H9 (cell line): ENCODE data around the gene SDK1. TPM values are rescaled to one million over a fixed set of nuclear protein-coding genes. Genes with fewer than 3 reads are reported as not detected.

Source experiments
- DNase-seq: peaks from one replicate; pipeline ENCODE4 v3.0.0-alpha.2; 2017
- H2AFZ ChIP-seq: one replicate; pipeline ENCODE4 v1.6.1; 2013; ENCODE audit warnings: mild to moderate bottlenecking, low read length, control low read depth, moderate library complexity
- H2AK5ac ChIP-seq: 2 replicates; pipeline ENCODE4 v1.6.1; 2013; ENCODE audit warnings: low read length, control low read depth, mixed read lengths; ENCODE audit not compliant: insufficient read length
- H2BK120ac ChIP-seq: one replicate; pipeline ENCODE4 v1.6.1; 2013; ENCODE audit warnings: low read depth, mild to moderate bottlenecking, low read length, control low read depth, inconsistent platforms; ENCODE audit not compliant: poor library complexity, severe bottlenecking
- H2BK12ac ChIP-seq: 2 replicates; pipeline ENCODE4 v1.6.1; 2013; ENCODE audit warnings: low read length, control low read depth, mixed read lengths, low read depth; ENCODE audit not compliant: insufficient read length
- H2BK15ac ChIP-seq: 2 replicates; pipeline ENCODE4 v1.6.1; 2013; ENCODE audit warnings: low read depth, low read length, control low read depth
- H2BK20ac ChIP-seq: one replicate; pipeline ENCODE4 v1.6.1; 2013; ENCODE audit warnings: low read depth, mild to moderate bottlenecking, low read length, control low read depth, inconsistent platforms; ENCODE audit not compliant: poor library complexity, severe bottlenecking
- H2BK5ac ChIP-seq: 2 replicates; pipeline ENCODE4 v1.6.1; 2013; ENCODE audit warnings: low read length, control low read depth, mixed read lengths; ENCODE audit not compliant: insufficient read length
- H3K14ac ChIP-seq: 2 replicates; pipeline ENCODE4 v1.6.1; 2013; ENCODE audit warnings: low read length, control low read depth; ENCODE audit not compliant: insufficient read depth
- H3K18ac ChIP-seq: 2 replicates; pipeline ENCODE4 v1.6.1; 2013; ENCODE audit warnings: low read depth, mild to moderate bottlenecking, mixed read lengths, low read length, control low read depth; ENCODE audit not compliant: insufficient read length
- H3K23ac ChIP-seq: 2 replicates; pipeline ENCODE4 v1.6.1; 2013; ENCODE audit warnings: low read length, control low read depth, mixed read lengths, low read depth; ENCODE audit not compliant: insufficient read length
- H3K23me2 ChIP-seq: 2 replicates; pipeline ENCODE4 v1.6.1; 2013; ENCODE audit warnings: low read depth, mild to moderate bottlenecking, mixed read lengths, low read length, control low read depth; ENCODE audit not compliant: insufficient read length, poor library complexity, severe bottlenecking
- H3K27ac ChIP-seq: 2 replicates; pipeline ENCODE4 v1.5.1; 2013; ENCODE audit warnings: low read length, control low read depth, mixed read lengths, low read depth; ENCODE audit not compliant: insufficient read length
- H3K27me3 ChIP-seq: 2 replicates; pipeline ENCODE4 v1.6.1; 2013; ENCODE audit warnings: low read length, control low read depth, inconsistent platforms; ENCODE audit not compliant: insufficient read depth
- H3K4ac ChIP-seq: 2 replicates; pipeline ENCODE4 v1.6.1; 2013; ENCODE audit warnings: low read depth, mild to moderate bottlenecking, control low read depth, inconsistent platforms, low read length, moderate library complexity
- H3K4me1 ChIP-seq: 2 replicates; pipeline ENCODE4 v1.6.1; 2013; ENCODE audit warnings: low read length, control low read depth, inconsistent platforms; ENCODE audit not compliant: insufficient read depth
- H3K4me2 ChIP-seq: 2 replicates; pipeline ENCODE4 v1.6.1; 2013; ENCODE audit warnings: low read length, control low read depth, mixed read lengths; ENCODE audit not compliant: insufficient read length, insufficient read depth
- H3K56ac ChIP-seq: 2 replicates; pipeline ENCODE4 v1.6.1; 2013; ENCODE audit warnings: low read depth, mild to moderate bottlenecking, mixed read lengths, low read length, control low read depth; ENCODE audit not compliant: insufficient read length
- H3K79me1 ChIP-seq: 2 replicates; pipeline ENCODE4 v1.6.1; 2013; ENCODE audit warnings: low read depth, mild to moderate bottlenecking, moderate library complexity, low read length, control low read depth, inconsistent platforms; ENCODE audit not compliant: insufficient read depth, poor library complexity, severe bottlenecking
- H3K79me2 ChIP-seq: 2 replicates; pipeline ENCODE4 v1.6.1; 2013; ENCODE audit warnings: low read length, control low read depth, inconsistent platforms; ENCODE audit not compliant: insufficient read depth
- H3K9ac ChIP-seq: 2 replicates; pipeline ENCODE4 v1.6.1; 2013; ENCODE audit warnings: low read length, control low read depth, mixed read lengths; ENCODE audit not compliant: insufficient read length; ENCODE audit errors: extremely low read depth
- H3K9me3 ChIP-seq: one replicate; pipeline ENCODE4 v1.6.1; 2013; ENCODE audit warnings: low read depth, low read length, inconsistent platforms; ENCODE audit not compliant: control insufficient read depth
- H3T11ph ChIP-seq: one replicate; pipeline ENCODE4 v1.6.1; 2013; ENCODE audit warnings: mild to moderate bottlenecking, low read length, control low read depth, inconsistent platforms
- H4K20me1 ChIP-seq: one replicate; pipeline ENCODE4 v1.6.1; 2013; ENCODE audit not compliant: control insufficient read depth, insufficient read length, insufficient read depth
- H4K5ac ChIP-seq: 2 replicates; pipeline ENCODE4 v1.6.1; 2013; ENCODE audit warnings: low read depth, mild to moderate bottlenecking, mixed read lengths, low read length, control low read depth; ENCODE audit not compliant: insufficient read length
- H4K8ac ChIP-seq: replicated peaks from 2 replicates; pipeline ENCODE4 v1.6.1; 2013; ENCODE audit warnings: low read length, control low read depth, mixed read lengths, low read depth; ENCODE audit not compliant: insufficient read length
- H4K91ac ChIP-seq: 2 replicates; pipeline ENCODE4 v1.6.1; 2013; ENCODE audit warnings: low read depth, mild to moderate bottlenecking, moderate library complexity, mixed read lengths, low read length, control low read depth; ENCODE audit not compliant: insufficient read length
- H3K27ac Mint-ChIP-seq, 3 experiments: 2 replicates in 2 of 3; 3 replicates in 1 of 3; pipeline ENCODE4 v1.8.0; 2020 to 2021; ENCODE audit warnings: mixed read lengths in 3 of 3, mild to moderate bottlenecking in 1 of 3, moderate library complexity in 1 of 3
- H3K27me3 Mint-ChIP-seq: 2 replicates; pipeline ENCODE4 v1.8.0; 2021; ENCODE audit warnings: low read depth, mild to moderate bottlenecking, moderate library complexity, mixed read lengths
- H3K36me3 Mint-ChIP-seq, 3 experiments: 2 replicates in 2 of 3; 3 replicates in 1 of 3; pipeline ENCODE4 v1.8.0; 2020 to 2021; ENCODE audit warnings: low read depth in 3 of 3, mixed read lengths in 3 of 3; ENCODE audit not compliant: insufficient read depth in 1 of 3
- H3K4me1 Mint-ChIP-seq, 2 experiments: 2 replicates each; pipeline ENCODE4 v1.8.0; 2020; ENCODE audit warnings: mixed read lengths in 2 of 2
- H3K4me3 Mint-ChIP-seq, 2 experiments: 2 replicates in 1 of 2; 3 replicates in 1 of 2; pipeline ENCODE4 v1.8.0; 2020 to 2021; ENCODE audit warnings: mild to moderate bottlenecking in 2 of 2, mixed read lengths in 2 of 2, moderate library complexity in 1 of 2
- H3K9me3 Mint-ChIP-seq, 2 experiments: 2 replicates in 1 of 2; 3 replicates in 1 of 2; pipeline ENCODE4 v1.8.0; 2020; ENCODE audit warnings: mild to moderate bottlenecking in 2 of 2, mixed read lengths in 2 of 2, moderate library complexity in 1 of 2
- WGBS: extraction: QIAGEN DNeasy Blood & Tissue Kit; methylation state at CpG from one replicate; pipeline ENCODE4 v1.1.7; 2013; ENCODE audit warnings: missing lambda C conversion rate, low lambda C conversion rate, mixed read lengths; ENCODE audit not compliant: insufficient read length; ENCODE audit errors: extremely low coverage; 5-methylcytosine and 5-hydroxymethylcytosine counted together
- total RNA-seq: library from RNA; stranded (reverse); gene quantifications from 2 replicates; pipeline ENCODE4 v1.2.1, GENCODE V29; 2021
- TF ChIP-seq, protein P1 (sequence below): fragments of 200-600 bp; sonication (generic); conservative IDR thresholded peaks from 3 replicates; pipeline ENCODE4 v1.8.0; 2021; ENCODE audit warnings: antibody characterized with exemption, mild to moderate bottlenecking

SDK1 gene
- total RNA-seq, 1 experiment from 2014 or later, result 8.7 TPM

- no peak for DNase-seq
- Histone ChIP-seq H2BK12ac (no peak overlapping the region), H3K9ac (no peak overlapping the region), H2BK120ac (no peak overlapping the region), H3K9me3 (no peaks in the 10 kb centered on the region), H3K18ac (no peak overlapping the region), H2BK20ac (no peak overlapping the region), H3K14ac (no peak overlapping the region; the same call in 1 of the 2 replicates), H3K27ac (no peak overlapping the region), H3K79me2 (no peaks in the 10 kb centered on the region), H3T11ph (no peak overlapping the region), H4K5ac (no peak overlapping the region), H3K23ac (no peak overlapping the region), H4K91ac (no peak overlapping the region), H3K4ac (no peak overlapping the region), H4K8ac (no peak overlapping the region), H3K23me2 (no peaks in the 10 kb centered on the region), H4K20me1 (no peaks in the 10 kb centered on the region), H2BK5ac (no peak overlapping the region), H3K4me2 (no peak overlapping the region), H3K56ac (no peak overlapping the region), H2AK5ac (no peak overlapping the region), H2AFZ (no peak overlapping the region), H3K4me1 (no peaks in the 10 kb centered on the region), H2BK15ac (no peak overlapping the region), H3K27me3 (no peaks in the 10 kb centered on the region), H3K79me1 (no peaks in the 10 kb centered on the region)
- no peaks in the 10 kb centered on the region; a peak in 1 of 5 replicates for H3K9me3 Mint-ChIP-seq
- WGBS, result no CpG with 5 or more reads among the region's 7 CpGs
- no peaks in the 10 kb centered on the region for H3K27me3 Mint-ChIP-seq
- peaks cover 7 to 9% of the 10 kb centered on the region in 2 experiments; a peak in 2 of 4 replicates for H3K4me1 Mint-ChIP-seq
- TF ChIP-seq, protein P1, sequence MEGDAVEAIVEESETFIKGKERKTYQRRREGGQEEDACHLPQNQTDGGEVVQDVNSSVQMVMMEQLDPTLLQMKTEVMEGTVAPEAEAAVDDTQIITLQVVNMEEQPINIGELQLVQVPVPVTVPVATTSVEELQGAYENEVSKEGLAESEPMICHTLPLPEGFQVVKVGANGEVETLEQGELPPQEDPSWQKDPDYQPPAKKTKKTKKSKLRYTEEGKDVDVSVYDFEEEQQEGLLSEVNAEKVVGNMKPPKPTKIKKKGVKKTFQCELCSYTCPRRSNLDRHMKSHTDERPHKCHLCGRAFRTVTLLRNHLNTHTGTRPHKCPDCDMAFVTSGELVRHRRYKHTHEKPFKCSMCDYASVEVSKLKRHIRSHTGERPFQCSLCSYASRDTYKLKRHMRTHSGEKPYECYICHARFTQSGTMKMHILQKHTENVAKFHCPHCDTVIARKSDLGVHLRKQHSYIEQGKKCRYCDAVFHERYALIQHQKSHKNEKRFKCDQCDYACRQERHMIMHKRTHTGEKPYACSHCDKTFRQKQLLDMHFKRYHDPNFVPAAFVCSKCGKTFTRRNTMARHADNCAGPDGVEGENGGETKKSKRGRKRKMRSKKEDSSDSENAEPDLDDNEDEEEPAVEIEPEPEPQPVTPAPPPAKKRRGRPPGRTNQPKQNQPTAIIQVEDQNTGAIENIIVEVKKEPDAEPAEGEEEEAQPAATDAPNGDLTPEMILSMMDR, result no peak
- H3K36me3 Mint-ChIP-seq, result no peaks in the 10 kb centered on the region
- no peak overlapping the region for H3K4me3 Mint-ChIP-seq
- no peak overlapping the region for H3K27ac Mint-ChIP-seq
These were observed 591.1 kb downstream of the SDK1 start for GRCh38 chr7:3892157-3892556.
